ENCODE data around the gene MCOLN1. TPM values are rescaled to one million over a fixed set of nuclear protein-coding genes. Genes with fewer than 3 reads are reported as not detected.

Gene MCOLN1
- total RNA-seq, 2 donors from 2014 or later: 17.8 to 26.5 TPM

GRCh38 chr19:7492558-7492957 is 29.9 kb upstream of the MCOLN1 start:
- Histone ChIP-seq H3K4me1 (no peaks in the 10 kb centered on the region), H3K9me3 (no peaks in the 10 kb centered on the region), H3K36me3 (no peaks in the 10 kb centered on the region), H3K4me3 (no peak overlapping the region), H3K9ac (ENCODE audit: low read depth in 2 of 2, low read length in 2 of 2) (no peak overlapping the region), H3K27me3 (no peaks in the 10 kb centered on the region), H3K27ac (no peak overlapping the region)
- TF ChIP-seq CTCF (IDR thresholded peaks at IDR 0.05): no peak
- intact Hi-C loops (cut with DNase I): no loop called here
- no peak for DNase-seq

GRCh38 chr19:7494416-7495098 is 27.9 kb upstream of the MCOLN1 start:
- H3K27ac ChIP-seq: peak overlapping the region; percentile 41
- H3K36me3 ChIP-seq: no peaks in the 10 kb centered on the region
- TF ChIP-seq CTCF (IDR thresholded peaks at IDR 0.05): no peak
- H3K9ac ChIP-seq (ENCODE audit: low read depth in 2 of 2, low read length in 2 of 2): no peak overlapping the region
- intact Hi-C loops (cut with DNase I): no loop called here
- no peak overlapping the region for H3K4me3 ChIP-seq
- H3K27me3 ChIP-seq: no peaks in the 10 kb centered on the region
- DNase-seq: peak; percentile 31
- no peaks in the 10 kb centered on the region for H3K4me1 ChIP-seq
- no peaks in the 10 kb centered on the region for H3K9me3 ChIP-seq

GRCh38 chr19:7497292-7497691 is 25.1 kb upstream of the MCOLN1 start:
- peak; percentile 25 for TF ChIP-seq CTCF (IDR thresholded peaks at IDR 0.05)

GRCh38 chr19:7500811-7501450 is 21.5 kb upstream of the MCOLN1 start:
- peaks cover 6% of the 10 kb centered on the region for H3K4me1 ChIP-seq
- TF ChIP-seq CTCF (IDR thresholded peaks at IDR 0.05): no peak
- peaks cover 16% of the 10 kb centered on the region for H3K27me3 ChIP-seq
- peak overlapping the region in 1 of 2 donors; percentile 35 for H3K9ac ChIP-seq (ENCODE audit: low read depth in 2 of 2, low read length in 2 of 2)
- H3K36me3 ChIP-seq: no peaks in the 10 kb centered on the region
- H3K27ac ChIP-seq: no peak overlapping the region
- no peaks in the 10 kb centered on the region for H3K9me3 ChIP-seq
- peak overlapping the region; percentile 35 for H3K4me3 ChIP-seq
- intact Hi-C loops (cut with DNase I): no loop called here
- peak; percentile 77 for DNase-seq

More at GRCh38 chr19:7497292-7497691, 25.1 kb upstream of the MCOLN1 start:
- Histone ChIP-seq H3K9me3 (no peaks in the 10 kb centered on the region), H3K9ac (ENCODE audit: low read depth in 2 of 2, low read length in 2 of 2) (no peak overlapping the region), H3K36me3 (no peaks in the 10 kb centered on the region), H3K27ac (no peak overlapping the region), H3K27me3 (peaks cover 16% of the 10 kb centered on the region), H3K4me3 (no peak overlapping the region), H3K4me1 (no peaks in the 10 kb centered on the region)
- DNase-seq: no peak
- intact Hi-C loops (cut with DNase I): no loop called here

- H3K4me3 ChIP-seq: no peak overlapping the region
- no peak overlapping the region for H3K9ac ChIP-seq (ENCODE audit: low read depth in 2 of 2, low read length in 2 of 2)
- peaks cover 6% of the 10 kb centered on the region for H3K4me1 ChIP-seq
- intact Hi-C loops (cut with DNase I): no loop called here
- H3K27ac ChIP-seq: no peak overlapping the region
- H3K36me3 ChIP-seq: no peaks in the 10 kb centered on the region
- peaks cover 16% of the 10 kb centered on the region for H3K27me3 ChIP-seq
- TF ChIP-seq CTCF (IDR thresholded peaks at IDR 0.05): no peak
- H3K9me3 ChIP-seq: no peaks in the 10 kb centered on the region
- DNase-seq: no peak
Measured at GRCh38 chr19:7502552-7502951, 19.9 kb upstream of the MCOLN1 start.
